IMR-90 (cell line): ENCODE results near the gene TDRD7. TPM values are rescaled to one million over a fixed set of nuclear protein-coding genes. Genes with fewer than 3 reads are reported as not detected.

Source experiments
- ATAC-seq: fragments of 200-7000 bp; cut with Tn5 transposase; 2 replicates; pipeline ENCODE4 v1.9.1; 2020; ENCODE audit warnings: low read depth, mild to moderate bottlenecking, moderate library complexity
- BruUV-seq: library from RNA; stranded (reverse); fragments of 400-500 nt; replicated peaks from 2 replicates; lab custom pipeline; 2021; lab: Mats Ljungman, UMichigan
- CTCF ChIA-PET: fragments of 300-600 bp; formaldehyde crosslinking; extraction: SDS; loops from one replicate; lab custom pipeline; 2021; ENCODE audit warnings: antibody characterized with exemption; lab: Yijun Ruan, JAX
- POLR2A ChIA-PET: fragments of 300-600 bp; sonication (Branson Sonifier 250); formaldehyde crosslinking; loops from one replicate; lab custom pipeline; 2022; ENCODE audit warnings: antibody characterized with exemption; ENCODE audit not compliant: unreplicated experiment; lab: Charles Lee
- DNase-seq: peaks from one replicate; pipeline ENCODE4 v3.0.0; 2013
- H2AFZ ChIP-seq: replicated peaks from 2 replicates; pipeline ENCODE3; 2013; ENCODE audit warnings: low read length, mild to moderate bottlenecking; ENCODE audit not compliant: poor library complexity
- H2AK5ac ChIP-seq: 2 replicates; pipeline ENCODE4 v1.6.1; 2013; ENCODE audit warnings: low read depth, low read length, inconsistent platforms
- H2AK9ac ChIP-seq: replicated peaks from 2 replicates; pipeline ENCODE3; 2013; ENCODE audit warnings: mild to moderate bottlenecking, low read depth, low read length, moderate library complexity; ENCODE audit not compliant: poor library complexity
- H2BK120ac ChIP-seq: 2 replicates; pipeline ENCODE4 v1.6.1; 2013; ENCODE audit warnings: low read depth, low read length, inconsistent platforms
- H2BK15ac ChIP-seq: 3 replicates; pipeline ENCODE4 v1.6.1; 2013; ENCODE audit warnings: low read depth, low read length, inconsistent platforms
- H2BK20ac ChIP-seq: 2 replicates; pipeline ENCODE4 v1.6.1; 2013; ENCODE audit warnings: low read depth, mild to moderate bottlenecking, inconsistent platforms, low read length, moderate library complexity
- H2BK5ac ChIP-seq: 2 replicates; pipeline ENCODE4 v1.6.1; 2013; ENCODE audit warnings: mild to moderate bottlenecking, low read depth, low read length, inconsistent platforms; ENCODE audit not compliant: poor library complexity, severe bottlenecking
- H3K14ac ChIP-seq: replicated peaks from 2 replicates; pipeline ENCODE4 v1.6.1; 2013; ENCODE audit warnings: low read depth, low read length, inconsistent platforms
- H3K18ac ChIP-seq: 2 replicates; pipeline ENCODE4 v1.6.1; 2013; ENCODE audit warnings: low read depth, low read length, control low read depth
- H3K23ac ChIP-seq: 2 replicates; pipeline ENCODE4 v1.6.1; 2013; ENCODE audit warnings: low read depth, low read length, inconsistent platforms
- H3K27ac ChIP-seq: 2 replicates; pipeline ENCODE4 v1.5.1; 2013; ENCODE audit warnings: mild to moderate bottlenecking, control low read depth, low read length; ENCODE audit not compliant: insufficient read depth
- H3K27me3 ChIP-seq: 2 replicates; pipeline ENCODE4 v1.6.1; 2013; ENCODE audit warnings: low read length; ENCODE audit not compliant: control insufficient read depth, insufficient read depth
- H3K36me3 ChIP-seq: 2 replicates; pipeline ENCODE4 v1.6.1; 2013; ENCODE audit warnings: low read length, mixed read lengths; ENCODE audit not compliant: control insufficient read depth, insufficient read depth
- H3K4ac ChIP-seq: 2 replicates; pipeline ENCODE4 v1.6.1; 2013; ENCODE audit warnings: low read depth, low read length, inconsistent platforms
- H3K4me1 ChIP-seq: 2 replicates; pipeline ENCODE4 v1.6.1; 2013; ENCODE audit warnings: low read length, mixed read lengths; ENCODE audit not compliant: control insufficient read depth, insufficient read depth
- H3K4me2 ChIP-seq: 2 replicates; pipeline ENCODE4 v1.6.1; 2013; ENCODE audit warnings: low read depth, mild to moderate bottlenecking, control low read depth, low read length, moderate library complexity
- H3K4me3 ChIP-seq: 2 replicates; pipeline ENCODE4 v1.5.1; 2013; ENCODE audit warnings: low read depth, mild to moderate bottlenecking, control low read depth, low read length, moderate library complexity; ENCODE audit not compliant: insufficient read depth
- H3K56ac ChIP-seq: 2 replicates; pipeline ENCODE4 v1.6.1; 2013; ENCODE audit warnings: low read length, inconsistent platforms; ENCODE audit not compliant: insufficient read depth; ENCODE audit errors: extremely low read depth
- H3K79me1 ChIP-seq, 2 experiments: 2 replicates each; pipeline ENCODE4 v1.6.1; 2013; ENCODE audit warnings: low read length in 2 of 2, inconsistent platforms in 1 of 2, low read depth in 1 of 2
- H3K9ac ChIP-seq: 2 replicates; pipeline ENCODE4 v1.6.1; 2013; ENCODE audit warnings: low read depth, low read length, control low read depth
- H3K9me1 ChIP-seq: 2 replicates; pipeline ENCODE4 v1.6.1; 2013; ENCODE audit warnings: low read length, inconsistent platforms; ENCODE audit not compliant: insufficient read depth
- H3K9me3 ChIP-seq: 2 replicates; pipeline ENCODE4 v1.6.1; 2013; ENCODE audit warnings: low read length; ENCODE audit not compliant: control insufficient read depth, insufficient read depth
- H4K20me1 ChIP-seq: 2 replicates; pipeline ENCODE4 v1.6.1; 2013; ENCODE audit warnings: low read length, inconsistent platforms; ENCODE audit not compliant: insufficient read depth
- H4K5ac ChIP-seq: 2 replicates; pipeline ENCODE4 v1.6.1; 2013; ENCODE audit warnings: mild to moderate bottlenecking, low read depth, low read length, control low read depth
- H4K8ac ChIP-seq, 2 experiments: 2 replicates each; pipeline ENCODE4 v1.6.1; 2013; ENCODE audit warnings: low read depth in 2 of 2, low read length in 2 of 2, control low read depth in 1 of 2, inconsistent platforms in 1 of 2
- H4K91ac ChIP-seq: 2 replicates; pipeline ENCODE4 v1.6.1; 2013; ENCODE audit warnings: low read depth, low read length, inconsistent platforms; ENCODE audit not compliant: insufficient read depth
- BHLHE40 ChIP-seq: fragments of 150-350 bp; IDR thresholded peaks from 2 replicates; pipeline ENCODE4 v1.6.1; 2016; ENCODE audit warnings: mild to moderate bottlenecking, low read depth, low read length
- CEBPB ChIP-seq: IDR thresholded peaks from 2 replicates; pipeline ENCODE4 v1.6.1; 2012; ENCODE audit warnings: low read depth, low read length, improper control_type of control experiment
- CHD1 ChIP-seq: IDR thresholded peaks from 2 replicates; pipeline ENCODE4 v1.6.1; 2012; ENCODE audit warnings: low read depth, low read length, improper control_type of control experiment
- FOS ChIP-seq: fragments of 150-350 bp; IDR thresholded peaks from 2 replicates; pipeline ENCODE4 v1.6.1; 2016; ENCODE audit warnings: low read depth, low read length
- MAFK ChIP-seq: IDR thresholded peaks from 2 replicates; pipeline ENCODE4 v1.6.1; 2012; ENCODE audit warnings: low read depth, low read length, improper control_type of control experiment
- MAZ ChIP-seq: IDR thresholded peaks from 2 replicates; pipeline ENCODE4 v1.6.1; 2012; ENCODE audit warnings: low read depth, mild to moderate bottlenecking, low read length, improper control_type of control experiment, moderate library complexity, borderline replicate concordance
- MXI1 ChIP-seq: IDR thresholded peaks from 2 replicates; pipeline ENCODE4 v1.6.1; 2012; ENCODE audit warnings: low read depth, mild to moderate bottlenecking, low read length, moderate library complexity, borderline replicate concordance
- NFE2L2 ChIP-seq: fragments of 150-350 bp; IDR thresholded peaks from 2 replicates; pipeline ENCODE4 v1.6.1; 2016; ENCODE audit warnings: low read depth, mild to moderate bottlenecking, low read length
- POLR2A ChIP-seq: IDR thresholded peaks from 2 replicates; pipeline ENCODE4 v1.6.1; 2012; ENCODE audit warnings: mild to moderate bottlenecking, low read depth, low read length
- RAD21 ChIP-seq: IDR thresholded peaks from 2 replicates; pipeline ENCODE4 v1.6.1; 2012; ENCODE audit warnings: low read length, improper control_type of control experiment
- RCOR1 ChIP-seq: IDR thresholded peaks from 2 replicates; pipeline ENCODE4 v1.6.1; 2012; ENCODE audit warnings: mild to moderate bottlenecking, low read length, improper control_type of control experiment; ENCODE audit not compliant: insufficient replicate concordance
- RFX5 ChIP-seq: IDR thresholded peaks from 2 replicates; pipeline ENCODE4 v1.8.0; 2012; ENCODE audit warnings: low read depth, mild to moderate bottlenecking, low read length, moderate library complexity
- SMC3 ChIP-seq: fragments of 150-350 bp; IDR thresholded peaks from 2 replicates; pipeline ENCODE4 v1.6.1; 2016; ENCODE audit warnings: low read depth, mild to moderate bottlenecking, antibody characterized with exemption, low read length, moderate library complexity
- WGBS, 2 experiments: methylation state at CpG; one replicate each; pipeline versions ENCODE4 v1.1.5 to v1.1.7; 2013; ENCODE audit warnings: missing lambda C conversion rate in 2 of 2; ENCODE audit not compliant: insufficient read length in 1 of 2; ENCODE audit errors: extremely low coverage in 2 of 2; 5-methylcytosine and 5-hydroxymethylcytosine counted together
- dilution Hi-C: fragments of 300-500 bp; cut with HindIII; formaldehyde crosslinking; loops from one replicate; pipeline ENCODE4 v1.14.3; 2018; ENCODE audit warnings: low sequenced_read_pairs; ENCODE audit not compliant: unreplicated experiment
- in situ Hi-C: fragments of 300-500 bp; cut with MboI; formaldehyde crosslinking; loops from 3 replicates; pipeline ENCODE4 v1.14.3; 2019; ENCODE audit warnings: low sequenced_read_pairs, inconsistent platforms, mixed read lengths
- intact Hi-C: fragments of 100-400 bp; cut with micrococcal nuclease; formaldehyde crosslinking; loops from 2 replicates; pipeline ENCODE4 v1.10.0; 2022
- polyA plus RNA-seq, 3 experiments: library from polyadenylated mRNA; depleted of rRNA; stranded (reverse); fragments of >200 nt; gene quantifications; 2 replicates each; pipeline ENCODE4 v1.2.3, GENCODE V29; 2012; ENCODE audit warnings: low replicate concordance in 1 of 3
- total RNA-seq: library from RNA; depleted of rRNA; stranded (reverse); fragments of >200 nt; gene quantifications from 2 replicates; pipeline ENCODE4 v1.2.3, GENCODE V29; 2012
- TF ChIP-seq, protein P1 (sequence below): fragments of 150-350 bp; IDR thresholded peaks from 2 replicates; pipeline ENCODE4 v1.6.1; 2017; ENCODE audit warnings: mild to moderate bottlenecking, antibody characterized with exemption, low read length, low read depth
- TF ChIP-seq, protein P2 (sequence below): conservative IDR thresholded peaks from 2 replicates; pipeline ENCODE4 v1.5.1; 2012; ENCODE audit warnings: mild to moderate bottlenecking, low read depth, low read length, improper control_type of control experiment
- TF ChIP-seq, protein P3 (sequence below): fragments of 150-350 bp; IDR thresholded peaks from 2 replicates; pipeline ENCODE4 v1.6.1; 2016; ENCODE audit warnings: low read depth, mild to moderate bottlenecking, low read length, moderate library complexity, borderline replicate concordance

The TDRD7 gene
- total and polyA plus RNA-seq, 2 of the 4 experiments (the other 2 are of a cell fraction), result 4.4 to 9.7 TPM

DNA sequence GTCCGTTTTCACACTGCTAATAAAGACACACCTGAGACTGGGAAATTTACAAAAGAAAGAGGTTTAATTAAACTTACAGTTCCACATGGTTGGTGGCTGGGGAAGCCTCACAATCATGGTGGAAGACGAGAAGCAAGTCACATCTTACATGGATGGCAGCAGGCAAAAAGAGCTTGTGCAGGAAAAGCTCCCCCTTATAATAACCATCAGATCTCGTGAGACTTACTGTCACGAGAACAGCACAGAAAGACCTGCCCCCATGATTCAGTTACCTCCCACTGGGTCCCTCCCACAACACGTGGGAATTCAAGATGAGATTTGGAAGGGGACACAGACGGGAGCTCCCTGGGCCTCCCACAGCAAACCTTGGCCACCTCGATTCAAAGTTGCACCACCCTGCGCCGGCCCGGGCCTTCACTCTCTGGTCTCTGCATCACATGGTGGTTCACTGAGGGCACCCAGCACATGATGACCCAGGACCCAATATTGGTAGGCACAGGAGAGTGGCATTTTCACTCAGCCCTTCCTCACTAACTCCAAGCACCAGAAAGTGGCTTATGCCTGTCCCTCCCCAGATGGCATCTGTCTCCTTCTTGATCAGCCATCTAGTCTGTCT, 21.0 kb upstream of the TDRD7 start:
- Histone ChIP-seq H3K9ac (no peak overlapping the region), H3K9me3 (no peaks in the 10 kb centered on the region), H4K8ac (no peak overlapping the region), H4K5ac (no peak overlapping the region), H2AK5ac (no peak overlapping the region), H2BK120ac (no peak overlapping the region), H4K20me1 (no peaks in the 10 kb centered on the region), H2BK15ac (no peak overlapping the region), H2AFZ (no peak overlapping the region), H3K4me3 (no peak overlapping the region), H3K56ac (no peak overlapping the region), H3K23ac (no peak overlapping the region), H2AK9ac (no peak overlapping the region), H3K9me1 (no peaks in the 10 kb centered on the region), H3K27me3 (peaks cover 9% of the 10 kb centered on the region), H2BK20ac (no peak overlapping the region), H3K4ac (no peak overlapping the region), H2BK5ac (no peak overlapping the region), H3K27ac (no peak overlapping the region), H4K91ac (no peak overlapping the region), H3K79me1 (no peaks in the 10 kb centered on the region), H3K4me1 (no peaks in the 10 kb centered on the region), H3K4me2 (no peak overlapping the region), H3K36me3 (no peaks in the 10 kb centered on the region), H3K18ac (no peak overlapping the region), H3K14ac (no peak overlapping the region)
- intact Hi-C loops (no loop called here), dilution Hi-C loops (no loop called here), in situ Hi-C loops (loop anchor here (5.0 kb wide), 1 partner anchor 534 kb away; no protein-coding TSS in a partner anchor)
- no TSS peak for BruUV-seq
- ChIA-PET CTCF (no interaction called here), POLR2A (no interaction called here)
- TF ChIP-seq BHLHE40 (no peak), FOS (no peak), POLR2A (no peak), NFE2L2 (no peak), MXI1 (no peak), CHD1 (no peak), RAD21 (no peak), MAZ (no peak), RCOR1 (no peak), CEBPB (no peak), MAFK (no peak), RFX5 (no peak), SMC3 (no peak)
- TF ChIP-seq, protein P1, sequence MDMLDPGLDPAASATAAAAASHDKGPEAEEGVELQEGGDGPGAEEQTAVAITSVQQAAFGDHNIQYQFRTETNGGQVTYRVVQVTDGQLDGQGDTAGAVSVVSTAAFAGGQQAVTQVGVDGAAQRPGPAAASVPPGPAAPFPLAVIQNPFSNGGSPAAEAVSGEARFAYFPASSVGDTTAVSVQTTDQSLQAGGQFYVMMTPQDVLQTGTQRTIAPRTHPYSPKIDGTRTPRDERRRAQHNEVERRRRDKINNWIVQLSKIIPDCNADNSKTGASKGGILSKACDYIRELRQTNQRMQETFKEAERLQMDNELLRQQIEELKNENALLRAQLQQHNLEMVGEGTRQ, result no peak
- TF ChIP-seq, protein P2, sequence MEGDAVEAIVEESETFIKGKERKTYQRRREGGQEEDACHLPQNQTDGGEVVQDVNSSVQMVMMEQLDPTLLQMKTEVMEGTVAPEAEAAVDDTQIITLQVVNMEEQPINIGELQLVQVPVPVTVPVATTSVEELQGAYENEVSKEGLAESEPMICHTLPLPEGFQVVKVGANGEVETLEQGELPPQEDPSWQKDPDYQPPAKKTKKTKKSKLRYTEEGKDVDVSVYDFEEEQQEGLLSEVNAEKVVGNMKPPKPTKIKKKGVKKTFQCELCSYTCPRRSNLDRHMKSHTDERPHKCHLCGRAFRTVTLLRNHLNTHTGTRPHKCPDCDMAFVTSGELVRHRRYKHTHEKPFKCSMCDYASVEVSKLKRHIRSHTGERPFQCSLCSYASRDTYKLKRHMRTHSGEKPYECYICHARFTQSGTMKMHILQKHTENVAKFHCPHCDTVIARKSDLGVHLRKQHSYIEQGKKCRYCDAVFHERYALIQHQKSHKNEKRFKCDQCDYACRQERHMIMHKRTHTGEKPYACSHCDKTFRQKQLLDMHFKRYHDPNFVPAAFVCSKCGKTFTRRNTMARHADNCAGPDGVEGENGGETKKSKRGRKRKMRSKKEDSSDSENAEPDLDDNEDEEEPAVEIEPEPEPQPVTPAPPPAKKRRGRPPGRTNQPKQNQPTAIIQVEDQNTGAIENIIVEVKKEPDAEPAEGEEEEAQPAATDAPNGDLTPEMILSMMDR, result no peak
- TF ChIP-seq, protein P3, sequence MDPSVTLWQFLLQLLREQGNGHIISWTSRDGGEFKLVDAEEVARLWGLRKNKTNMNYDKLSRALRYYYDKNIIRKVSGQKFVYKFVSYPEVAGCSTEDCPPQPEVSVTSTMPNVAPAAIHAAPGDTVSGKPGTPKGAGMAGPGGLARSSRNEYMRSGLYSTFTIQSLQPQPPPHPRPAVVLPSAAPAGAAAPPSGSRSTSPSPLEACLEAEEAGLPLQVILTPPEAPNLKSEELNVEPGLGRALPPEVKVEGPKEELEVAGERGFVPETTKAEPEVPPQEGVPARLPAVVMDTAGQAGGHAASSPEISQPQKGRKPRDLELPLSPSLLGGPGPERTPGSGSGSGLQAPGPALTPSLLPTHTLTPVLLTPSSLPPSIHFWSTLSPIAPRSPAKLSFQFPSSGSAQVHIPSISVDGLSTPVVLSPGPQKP, result no peak
- WGBS, 2 experiments, result 27% methylated on average over 3 of the region's 10 CpGs; no CpG with 5 or more reads in 1 of the 2 experiments
- DNase-seq (no peak), ATAC-seq (no peak)
